ENCODE results near the gene PRRX1.

The PRRX1 gene

DNA sequence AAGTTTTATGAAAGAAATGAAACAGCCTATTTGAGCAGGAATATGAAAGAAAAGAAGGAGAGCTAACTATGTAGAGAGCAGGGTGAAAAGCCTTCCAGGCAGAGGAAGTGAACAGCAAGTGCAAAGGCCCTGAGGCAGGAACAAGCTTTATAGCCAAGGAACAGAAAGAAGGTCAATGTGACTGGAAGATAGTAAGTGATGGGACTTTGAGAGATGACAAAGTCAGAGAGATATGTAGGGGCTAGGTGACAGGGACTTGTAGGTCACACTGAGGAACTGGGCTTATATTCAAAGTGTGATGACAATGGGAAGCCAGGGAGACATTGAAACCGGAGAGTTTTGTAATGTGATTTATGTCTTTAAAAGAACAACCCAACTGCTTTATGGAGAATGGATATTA lies 18.9 kb downstream of the PRRX1 start:
- in situ Hi-C loops (cut with MboI; ENCODE audit: low pct_unique_long_range_greater_than_20kb, low sequenced_read_pairs), result no loop called here
- no peak for DNase-seq

DNA sequence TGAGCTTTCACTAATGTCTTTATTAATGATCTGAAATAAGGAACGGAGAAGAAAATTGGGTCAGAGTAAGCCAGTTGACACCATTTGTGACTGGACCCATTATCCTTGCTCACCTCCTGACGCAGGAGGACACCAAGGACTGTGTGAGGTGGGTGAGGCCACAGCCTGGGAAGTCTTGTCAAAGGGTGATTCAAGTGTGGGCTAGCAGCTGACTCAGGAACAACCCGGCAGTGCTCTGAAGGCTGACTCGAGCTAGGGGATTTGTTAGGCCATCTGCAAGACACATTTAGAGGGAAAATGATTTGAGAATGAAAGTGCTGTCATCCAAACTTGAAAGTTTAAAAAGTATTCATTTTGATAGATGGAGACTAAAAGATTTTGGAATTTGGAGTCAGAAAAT lies 21.2 kb downstream of the PRRX1 start:
- in situ Hi-C loops (cut with MboI; ENCODE audit: low pct_unique_long_range_greater_than_20kb, low sequenced_read_pairs), result no loop called here

DNA sequence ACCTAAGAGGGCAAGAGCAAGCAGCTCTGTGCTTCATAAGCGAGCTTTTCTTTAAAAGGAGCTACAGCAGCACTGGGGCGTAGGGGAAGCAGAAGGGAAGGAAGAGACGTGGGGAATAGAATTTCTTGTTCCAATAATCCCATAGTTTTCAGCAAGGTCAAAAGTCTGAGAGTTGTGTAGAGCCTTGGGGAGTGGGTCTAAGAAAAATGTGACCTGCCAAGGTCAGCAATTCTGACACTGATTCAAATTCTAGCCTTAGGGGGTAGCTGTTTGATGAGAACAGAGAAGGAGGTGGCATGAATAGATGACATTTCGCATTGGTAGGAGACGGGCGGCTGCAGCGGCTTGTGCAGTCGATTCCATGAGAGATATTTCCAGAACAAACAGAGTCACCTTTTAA lies 22.4 kb downstream of the PRRX1 start:
- in situ Hi-C loops (cut with MboI; ENCODE audit: low pct_unique_long_range_greater_than_20kb, low sequenced_read_pairs), result no loop called here
- DNase-seq, result no peak

More for the DNA sequence above, 21.2 kb downstream of the PRRX1 start:
- DNase-seq, result no peak

DNA sequence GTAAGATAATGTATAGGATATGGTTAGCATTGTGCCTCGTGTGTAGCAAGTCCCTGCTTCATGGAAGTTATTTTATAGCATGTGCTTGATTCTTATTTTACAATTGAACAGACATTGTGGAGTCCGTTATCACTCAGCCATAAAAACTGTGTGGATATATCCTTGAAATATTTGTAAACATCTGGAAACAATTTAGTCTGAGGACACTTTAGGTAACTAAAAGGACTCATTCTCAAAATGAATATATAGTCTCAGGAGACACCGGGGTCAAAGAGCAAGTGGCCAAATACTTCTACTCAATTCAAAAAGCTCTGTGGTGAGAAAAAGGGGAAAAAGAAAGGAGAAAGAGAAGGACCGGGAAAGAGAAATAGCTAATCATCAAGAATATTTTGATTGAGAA lies 23.7 kb downstream of the PRRX1 start:
- DNase-seq, result no peak
- in situ Hi-C loops (cut with MboI; ENCODE audit: low pct_unique_long_range_greater_than_20kb, low sequenced_read_pairs), result no loop called here

DNA sequence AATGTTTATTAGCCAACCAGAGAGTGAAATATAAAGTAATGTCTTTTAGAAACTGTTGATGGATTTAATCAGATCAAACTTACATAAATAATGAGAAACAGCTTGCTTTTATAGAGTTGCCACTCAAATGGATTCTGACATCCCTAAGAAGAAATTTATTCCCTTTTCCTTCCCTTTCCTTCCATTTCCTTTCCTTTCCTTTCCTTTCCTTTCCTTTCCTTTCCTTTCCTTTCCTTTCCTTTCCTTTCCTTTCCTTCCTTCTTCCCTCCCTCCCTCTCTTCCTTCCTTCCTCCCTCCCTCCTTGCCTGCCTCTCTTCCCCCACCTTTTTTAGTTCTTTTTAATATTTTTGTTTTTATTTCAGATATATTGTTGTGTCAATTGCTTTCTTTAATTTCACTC lies 27.3 kb downstream of the PRRX1 start:
- in situ Hi-C loops (cut with MboI; ENCODE audit: low pct_unique_long_range_greater_than_20kb, low sequenced_read_pairs), result no loop called here
- DNase-seq, result no peak

DNA sequence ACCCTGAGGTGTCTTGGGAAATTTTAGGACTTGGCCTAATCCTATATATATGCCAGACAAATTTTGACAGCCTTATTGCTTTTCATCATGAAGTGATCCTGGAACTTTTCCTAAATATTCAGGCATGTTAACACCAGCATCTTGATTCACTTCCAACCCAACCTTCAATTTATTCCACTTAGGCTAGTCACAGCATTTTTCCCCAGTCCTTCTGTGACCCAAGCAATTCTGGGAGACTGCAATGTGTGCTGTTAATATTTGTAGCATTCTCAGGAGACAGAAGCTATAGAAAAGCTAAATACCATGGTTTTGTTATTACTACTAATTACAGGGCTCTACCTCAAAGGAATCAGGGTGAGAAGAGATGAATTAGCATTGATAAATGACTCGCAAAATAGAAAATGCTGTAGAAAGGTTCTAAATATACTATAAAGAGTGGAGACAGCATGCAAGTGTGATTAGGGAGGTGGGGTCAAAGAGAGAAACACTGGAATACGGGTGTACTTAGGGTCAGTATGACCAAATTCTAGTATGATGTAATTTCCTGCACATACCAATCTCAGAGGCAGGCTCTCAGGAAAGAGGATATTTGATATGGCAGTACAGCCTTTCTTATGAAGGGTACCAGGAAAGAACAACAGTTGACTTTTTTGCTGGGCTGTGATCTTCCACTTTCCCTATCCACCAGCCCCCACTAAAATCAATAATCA lies 29.1 kb downstream of the PRRX1 start:
- DNase-seq, result no peak
- in situ Hi-C loops (cut with MboI; ENCODE audit: low pct_unique_long_range_greater_than_20kb, low sequenced_read_pairs), result no loop called here

DNA sequence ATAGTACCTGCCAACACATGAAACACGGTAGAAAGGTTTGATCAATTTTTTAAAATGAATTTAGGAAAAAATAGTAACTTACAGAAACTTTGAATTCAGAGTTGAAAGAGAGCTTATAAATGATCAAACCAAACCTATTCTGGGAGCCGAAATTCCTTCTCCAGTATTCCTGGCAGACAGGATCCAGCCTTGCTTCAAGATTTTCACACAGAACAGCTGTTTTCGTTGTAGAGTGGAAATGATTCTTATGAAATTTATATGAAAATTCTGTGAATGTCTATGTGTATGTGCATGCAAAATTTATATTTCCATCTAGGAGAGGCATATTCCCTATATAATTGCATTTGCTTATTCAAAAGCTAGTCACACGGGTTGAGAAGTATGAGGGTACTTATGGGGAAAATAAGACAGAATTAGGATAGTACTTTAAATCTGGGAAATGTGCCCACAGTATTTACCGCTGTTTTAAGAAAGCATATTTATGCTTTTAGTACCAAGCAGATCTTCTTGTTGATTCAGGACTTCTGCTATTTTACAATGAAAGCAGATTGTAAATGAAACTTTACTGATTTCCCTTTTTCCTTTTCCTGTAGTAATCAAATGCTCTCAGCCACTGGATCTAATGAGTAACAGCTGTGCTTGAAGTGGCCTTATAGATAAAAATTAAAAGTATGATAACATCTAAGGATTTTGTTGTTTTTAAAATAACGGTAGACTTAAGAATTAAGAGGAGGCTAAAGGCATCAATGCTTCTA lies 30.4 kb downstream of the PRRX1 start:
- in situ Hi-C loops (cut with MboI; ENCODE audit: low pct_unique_long_range_greater_than_20kb, low sequenced_read_pairs), result no loop called here
- DNase-seq, result no peak

DNA sequence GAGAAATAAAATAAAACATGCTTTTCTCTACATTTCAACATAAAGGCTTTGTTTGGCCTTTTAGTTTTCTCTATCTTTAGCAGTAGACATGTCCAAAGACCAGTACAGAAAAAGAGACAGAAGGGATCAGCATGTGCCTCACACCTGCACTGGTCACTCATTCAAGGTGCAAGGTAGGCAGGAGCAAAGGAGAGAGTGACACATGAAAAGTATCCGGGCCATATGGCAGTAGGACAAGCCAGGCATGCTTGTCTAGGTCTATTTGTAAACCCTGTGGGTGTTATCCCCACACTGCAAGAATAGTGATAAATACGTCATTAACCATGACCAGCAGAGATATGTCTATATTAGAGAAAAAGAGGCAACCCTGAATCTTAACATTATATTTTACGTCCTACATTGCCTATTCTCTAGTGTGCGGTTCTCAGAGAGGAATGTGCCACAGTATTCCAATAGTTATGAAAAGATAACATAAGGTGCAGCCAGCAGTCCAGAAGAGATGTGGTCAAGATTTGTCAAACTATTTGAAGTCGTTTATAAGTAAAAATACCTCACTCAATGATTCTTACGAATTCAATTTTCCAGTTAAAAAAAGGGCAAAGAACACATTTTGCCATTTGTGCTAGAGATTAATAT lies 32.1 kb downstream of the PRRX1 start:
- DNase-seq, result no peak
- in situ Hi-C loops (cut with MboI; ENCODE audit: low pct_unique_long_range_greater_than_20kb, low sequenced_read_pairs), result no loop called here

DNA sequence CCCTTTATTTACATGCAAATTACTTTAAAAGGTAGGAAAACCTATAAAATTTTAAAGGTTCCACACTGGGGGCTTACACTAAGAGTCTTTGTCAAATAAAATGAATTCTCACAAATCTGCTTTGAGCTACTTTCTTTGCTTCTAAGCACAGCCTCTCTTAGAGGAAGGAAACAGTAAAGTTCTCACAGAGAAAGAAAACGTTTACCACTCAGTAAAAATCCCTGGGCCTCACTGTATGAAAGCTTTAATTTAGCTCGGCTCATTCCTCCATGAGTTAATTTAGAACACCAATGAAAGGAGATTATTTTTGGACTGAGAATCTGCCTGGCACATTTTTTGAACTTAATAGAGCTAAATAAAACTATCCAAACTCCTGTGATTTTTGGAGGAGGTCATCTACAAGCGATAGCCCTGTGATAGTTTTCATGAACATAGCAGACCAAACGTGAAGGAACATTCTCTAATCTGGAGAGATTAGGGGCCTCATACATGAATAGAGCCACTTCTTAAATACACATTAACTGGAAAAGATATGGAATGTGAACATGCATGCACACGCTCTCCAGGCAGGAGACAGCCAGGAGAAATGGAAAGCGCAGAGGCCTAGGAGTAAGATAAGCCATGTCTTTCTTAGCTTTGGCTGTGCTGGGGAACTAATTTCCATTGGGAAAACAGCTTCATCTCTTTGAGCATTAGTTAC lies 32.8 kb downstream of the PRRX1 start:
- in situ Hi-C loops (cut with MboI; ENCODE audit: low pct_unique_long_range_greater_than_20kb, low sequenced_read_pairs), result no loop called here

DNA sequence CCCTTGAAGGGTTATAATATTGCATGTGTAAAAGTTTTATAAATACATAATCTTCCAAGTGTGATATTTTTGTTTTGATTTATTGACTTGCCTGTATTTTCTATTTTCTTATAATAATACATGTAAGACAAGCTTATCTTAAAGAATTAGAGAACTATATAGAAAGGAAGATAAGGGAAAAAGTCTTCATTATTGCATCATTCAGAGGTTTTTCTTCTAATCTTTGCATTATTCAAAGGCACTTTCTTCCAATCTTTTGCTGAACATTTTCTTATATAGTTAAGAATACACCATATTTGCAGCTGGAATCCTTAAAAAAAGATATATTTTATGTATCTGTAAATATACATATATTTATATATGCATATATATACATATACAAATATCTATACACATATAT lies 33.4 kb downstream of the PRRX1 start:
- in situ Hi-C loops (cut with MboI; ENCODE audit: low pct_unique_long_range_greater_than_20kb, low sequenced_read_pairs), result no loop called here
- DNase-seq, result no peak

More for the DNA sequence above, 32.8 kb downstream of the PRRX1 start:
- DNase-seq, result no peak

DNA sequence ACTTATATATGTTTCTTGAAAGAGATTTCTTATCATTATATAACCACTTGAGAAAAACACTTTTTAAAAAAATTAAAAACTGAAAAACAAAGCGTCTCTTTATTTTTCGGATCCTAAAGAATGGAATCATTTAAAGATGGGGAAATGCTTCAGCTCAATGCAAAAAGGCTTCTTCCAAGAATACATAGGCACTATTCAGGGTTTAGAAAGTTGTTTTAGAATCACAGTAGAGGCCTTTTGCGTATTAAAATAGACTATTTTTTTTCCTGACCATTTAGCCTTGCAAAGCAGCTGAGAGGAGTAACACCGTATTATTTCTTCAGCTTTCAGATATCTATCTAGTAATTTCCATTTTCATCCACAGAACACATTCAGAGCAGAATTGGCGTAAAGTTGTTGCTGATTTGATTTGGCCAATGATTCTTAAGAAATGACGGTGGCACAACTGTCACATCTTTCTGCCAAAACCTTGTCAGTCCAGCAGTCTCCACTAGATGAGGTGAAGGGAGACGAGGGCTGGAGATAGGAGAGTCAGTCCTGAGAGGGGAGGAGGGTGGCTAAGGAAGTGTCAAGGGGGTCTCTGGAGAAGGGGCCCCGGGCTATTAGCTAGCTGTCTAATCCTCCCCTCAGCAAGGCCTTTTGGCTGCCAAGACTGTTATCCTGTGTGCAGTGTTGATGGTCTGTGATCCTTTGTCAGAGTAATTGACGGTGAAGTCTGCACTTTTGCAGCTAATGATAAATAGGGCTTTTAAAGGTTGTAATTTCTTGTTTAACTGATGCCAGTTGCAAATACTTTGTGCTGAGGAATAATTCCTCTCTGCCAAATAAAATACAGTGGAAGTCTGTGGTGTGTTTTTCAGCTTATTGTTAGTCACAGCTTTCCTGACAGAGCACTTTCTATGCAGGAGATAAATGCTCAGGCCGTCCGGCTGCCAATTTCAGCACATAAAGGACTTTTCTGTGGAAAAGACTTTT lies 34.7 kb downstream of the PRRX1 start:
- DNase-seq, result no peak
- in situ Hi-C loops (cut with MboI; ENCODE audit: low pct_unique_long_range_greater_than_20kb, low sequenced_read_pairs), result no loop called here

DNA sequence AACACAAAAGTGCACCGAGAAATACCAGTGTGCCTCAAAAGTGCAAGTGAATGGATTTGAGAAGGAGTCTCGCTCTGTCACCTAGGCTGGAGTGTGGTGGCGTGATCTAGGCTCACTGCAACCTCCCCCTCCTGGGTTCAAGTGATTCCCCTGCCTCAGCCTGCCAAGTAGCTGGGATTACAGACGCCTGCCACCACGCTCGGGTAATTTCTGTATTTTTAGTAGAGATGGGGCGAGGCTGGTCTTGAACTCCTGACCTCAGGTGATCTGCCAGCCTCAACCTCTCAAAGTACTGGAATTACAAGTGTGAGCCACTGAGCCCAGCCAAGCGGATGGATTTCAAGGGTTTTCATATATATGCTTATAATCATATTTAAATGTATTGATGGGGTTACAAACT lies 35.8 kb downstream of the PRRX1 start:
- in situ Hi-C loops (cut with MboI; ENCODE audit: low pct_unique_long_range_greater_than_20kb, low sequenced_read_pairs), result no loop called here
- DNase-seq, result no peak

DNA sequence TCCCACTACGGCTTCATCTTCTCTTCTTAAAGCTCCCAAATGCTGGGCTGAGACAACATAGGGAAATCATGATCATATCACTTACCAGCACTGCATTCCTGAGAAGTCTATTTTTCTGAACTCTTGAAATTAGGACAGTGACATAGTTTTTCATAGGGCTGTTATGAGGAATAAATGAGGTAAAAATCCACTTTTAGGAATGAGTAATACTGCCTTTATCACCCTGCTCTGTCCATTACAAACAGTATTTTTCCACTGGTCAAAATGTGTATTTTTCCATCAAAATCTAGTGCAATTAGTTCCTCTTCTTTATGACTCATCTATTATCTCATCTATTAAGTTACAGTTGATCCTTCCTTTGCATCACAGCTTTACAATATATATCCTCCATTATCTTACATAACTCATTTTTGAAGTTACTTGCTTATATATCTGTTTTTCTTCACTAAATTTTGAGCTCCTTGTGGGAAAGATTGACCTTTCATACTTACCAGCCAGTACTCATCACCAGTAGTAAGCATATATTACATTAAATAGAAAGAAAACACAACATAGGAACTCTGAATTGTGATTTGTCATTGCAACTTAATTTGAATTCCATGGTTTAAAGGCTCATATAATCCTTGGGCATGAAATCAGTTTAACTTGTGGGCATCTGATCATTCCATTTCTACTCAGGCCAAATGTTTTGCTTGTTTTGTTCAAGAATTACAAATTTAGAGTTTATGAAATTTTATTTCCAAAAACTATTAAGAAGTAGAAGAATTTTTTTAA lies 37.1 kb downstream of the PRRX1 start:
- in situ Hi-C loops (cut with MboI; ENCODE audit: low pct_unique_long_range_greater_than_20kb, low sequenced_read_pairs), result no loop called here
- DNase-seq, result no peak

DNA sequence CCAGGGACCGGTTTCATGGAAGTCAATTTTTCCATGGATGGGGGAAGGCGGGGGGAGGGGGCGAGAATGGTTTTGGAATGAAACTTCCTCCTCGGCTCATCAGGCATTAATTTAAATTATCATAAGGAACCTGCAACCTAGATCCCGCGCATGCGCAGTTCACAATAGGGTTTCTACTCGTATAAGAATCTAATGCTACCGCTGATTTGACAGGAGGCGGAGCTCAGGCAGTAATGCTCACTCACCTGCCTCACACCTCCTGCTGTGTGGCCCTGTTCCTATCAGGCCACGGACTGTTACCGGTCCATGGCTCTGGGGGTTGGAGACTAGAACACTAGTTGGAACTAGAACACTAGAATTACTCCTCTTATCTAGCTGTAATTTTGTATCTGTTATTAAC lies 38.0 kb downstream of the PRRX1 start:
- no peak for DNase-seq

DNA sequence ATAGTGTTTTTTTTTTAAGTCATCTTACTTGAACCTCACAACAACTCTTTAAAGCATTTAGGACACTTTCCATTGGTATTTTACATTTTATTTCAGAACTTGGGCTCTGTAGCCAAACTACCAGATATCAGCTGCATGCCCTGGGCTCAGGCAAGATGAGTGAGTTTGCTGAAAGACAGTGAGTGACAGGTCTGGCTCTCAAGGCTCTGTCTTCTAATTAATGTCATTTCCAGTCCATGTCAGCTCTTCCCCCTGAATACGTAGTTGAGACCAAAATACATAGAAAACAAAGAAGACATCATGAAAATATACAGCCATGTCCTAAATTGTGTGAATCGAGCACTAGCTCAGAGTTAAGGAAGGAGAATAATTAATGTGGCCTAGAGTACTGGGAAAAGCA lies 39.7 kb downstream of the PRRX1 start:
- in situ Hi-C loops (cut with MboI; ENCODE audit: low pct_unique_long_range_greater_than_20kb, low sequenced_read_pairs), result no loop called here
- no peak for DNase-seq

More for the DNA sequence above, 38.0 kb downstream of the PRRX1 start:
- in situ Hi-C loops (cut with MboI; ENCODE audit: low pct_unique_long_range_greater_than_20kb, low sequenced_read_pairs), result no loop called here

DNA sequence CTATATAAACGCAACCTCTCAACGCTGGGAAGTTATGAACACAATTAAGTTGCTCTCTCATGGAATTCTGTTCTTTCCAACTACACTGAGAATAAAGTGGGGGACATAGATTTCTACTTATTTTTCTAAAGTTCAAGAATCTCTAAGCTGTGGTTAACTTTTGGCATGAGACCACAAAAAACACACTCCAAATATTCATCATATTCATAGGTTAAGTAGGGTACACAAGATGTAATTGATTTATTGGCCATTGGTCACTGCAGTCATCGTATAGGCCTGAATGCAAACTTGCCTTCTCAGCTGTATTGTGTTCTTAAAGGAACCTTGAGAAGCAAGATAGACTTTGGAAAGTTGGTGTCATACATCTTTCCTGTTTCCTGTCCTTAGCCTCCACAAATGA lies 40.3 kb downstream of the PRRX1 start:
- DNase-seq, result no peak

DNA sequence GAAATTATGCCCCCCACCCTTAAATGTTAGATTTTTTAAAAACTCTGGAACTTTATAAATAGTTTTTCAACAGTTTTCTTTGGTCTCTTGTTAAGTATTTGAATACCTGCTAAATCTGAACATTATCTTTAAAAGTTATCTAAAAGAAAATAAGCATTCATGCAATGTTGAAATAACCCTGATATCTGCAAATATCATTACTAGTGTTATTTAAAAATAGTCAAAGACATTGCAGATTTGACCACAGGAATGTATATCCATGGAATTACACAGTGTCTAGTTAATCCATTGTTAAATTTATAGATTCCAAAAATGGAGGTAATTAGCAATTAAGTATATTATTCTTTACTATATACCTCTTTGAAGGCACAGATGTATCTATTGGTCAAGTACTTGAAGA lies 42.0 kb downstream of the PRRX1 start:
- in situ Hi-C loops (cut with MboI; ENCODE audit: low pct_unique_long_range_greater_than_20kb, low sequenced_read_pairs), result no loop called here
- no peak for DNase-seq

More for the DNA sequence above, 40.3 kb downstream of the PRRX1 start:
- in situ Hi-C loops (cut with MboI; ENCODE audit: low pct_unique_long_range_greater_than_20kb, low sequenced_read_pairs), result no loop called here

DNA sequence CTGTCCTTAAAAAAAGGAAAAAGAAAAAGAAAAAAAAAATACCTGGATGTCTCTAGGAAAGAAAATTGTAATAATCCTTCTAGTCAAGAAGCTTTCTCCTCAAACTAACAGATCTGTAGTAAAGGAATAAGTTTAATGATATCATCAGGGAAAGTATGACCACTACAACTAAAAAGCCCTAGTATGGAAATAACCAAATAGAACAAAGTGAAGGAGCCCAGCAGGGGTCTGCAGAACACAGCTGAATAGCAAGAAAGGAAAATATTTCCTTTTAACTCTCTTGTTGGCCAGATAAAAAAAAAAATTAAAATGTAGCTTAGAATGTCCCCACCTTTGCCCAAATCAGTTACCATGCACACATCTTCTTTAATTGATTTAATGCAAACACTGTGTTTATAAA lies 43.2 kb downstream of the PRRX1 start:
- no peak for DNase-seq
- in situ Hi-C loops (cut with MboI; ENCODE audit: low pct_unique_long_range_greater_than_20kb, low sequenced_read_pairs), result no loop called here
